ENCODE data around the gene FAM107A.
A peak's percentile ranks its signal among the peaks of the same experiment; 100 is the strongest.
"Not testable (repeated sequence)": the region's sequence is repeated elsewhere in the genome, so short reads cannot be mapped to it uniquely, and the experiment has no call there.

The FAM107A gene

GRCh38 chr3:58536501-58537411, 40.4 kb downstream of the FAM107A start, which contains the start of gene ACOX2:
TSS of gene ACOX2 (minus strand) at chr3:58537190. CDS start at chr3:58535106, 2,084 bp downstream.
- DNase-seq (ENCODE audit: low spot score) = no peak

- no peak for DNase-seq (ENCODE audit: low spot score)
These were observed 41.4 kb downstream of the FAM107A start for GRCh38 chr3:58535531-58536500.

- no peak for DNase-seq (ENCODE audit: low spot score)
These were observed 42.3 kb downstream of the FAM107A start for GRCh38 chr3:58534592-58535494.

GRCh38 chr3:58532794-58533220, 44.4 kb downstream of the FAM107A start:
- peak; percentile 64 for DNase-seq (ENCODE audit: low spot score)

GRCh38 chr3:58531956-58532355, 45.2 kb downstream of the FAM107A start:
- DNase-seq (ENCODE audit: low spot score) = peak; percentile 81

- DNase-seq (ENCODE audit: low spot score) = no peak
These were observed 45.6 kb downstream of the FAM107A start for GRCh38 chr3:58531555-58531954.

GRCh38 chr3:58530354-58530865, 46.8 kb downstream of the FAM107A start:
- DNase-seq (ENCODE audit: low spot score) = no peak

GRCh38 chr3:58529516-58530353, 47.5 kb downstream of the FAM107A start:
- DNase-seq (ENCODE audit: low spot score) = no peak

- DNase-seq (ENCODE audit: low spot score) = no peak
These were observed 48.6 kb downstream of the FAM107A start for GRCh38 chr3:58528629-58529028.

- DNase-seq (ENCODE audit: low spot score) = not testable (repeated sequence)
These were observed 49.8 kb downstream of the FAM107A start for GRCh38 chr3:58527440-58527839.

- DNase-seq (ENCODE audit: low spot score) = peak; percentile 96
These were observed 50.7 kb downstream of the FAM107A start for GRCh38 chr3:58526515-58526957.

GRCh38 chr3:58524326-58524888, 52.8 kb downstream of the FAM107A start:
- no peak for DNase-seq (ENCODE audit: low spot score)

GRCh38 chr3:58522759-58523425, 54.3 kb downstream of the FAM107A start:
- DNase-seq (ENCODE audit: low spot score) = no peak

- DNase-seq (ENCODE audit: low spot score) = no peak
These were observed 55.1 kb downstream of the FAM107A start for GRCh38 chr3:58521917-58522631.

GRCh38 chr3:58521336-58521670, 55.9 kb downstream of the FAM107A start:
- DNase-seq (ENCODE audit: low spot score) = no peak

- DNase-seq (ENCODE audit: low spot score) = no peak
These were observed 56.5 kb downstream of the FAM107A start for GRCh38 chr3:58520403-58521335.

GRCh38 chr3:58519668-58520402, 57.4 kb downstream of the FAM107A start:
- DNase-seq (ENCODE audit: low spot score) = no peak

All from RKO (cell line).